HL-60 (cell line): ENCODE data around the gene ACVRL1.

Experiments used
- DNase-seq, 2 experiments: peaks; one replicate each; pipeline ENCODE4 v3.0.0-alpha.2; 2010 to 2020; ENCODE audit warnings: low read depth in 1 of 2, low spot score in 1 of 2
- H3K27ac ChIP-seq: fragments of 250-450 bp; sonication (Bioruptor Pico); replicated peaks from 2 replicates; pipeline ENCODE4 v1.5.1; 2020; ENCODE audit warnings: mild to moderate bottlenecking, moderate library complexity
- H3K27me3 ChIP-seq: fragments of 250-450 bp; sonication (Bioruptor Pico); 2 replicates; pipeline ENCODE4 v1.5.1; 2021; ENCODE audit warnings: mild to moderate bottlenecking, moderate library complexity; ENCODE audit not compliant: insufficient read depth, poor library complexity, severe bottlenecking
- H3K4me3 ChIP-seq: replicated peaks from 2 replicates; pipeline ENCODE4 v1.5.1; 2011; ENCODE audit warnings: mild to moderate bottlenecking, control low read depth, low read length; ENCODE audit not compliant: insufficient read depth
- CTCF ChIP-seq: IDR thresholded peaks from one replicate; pipeline ENCODE4 v1.5.1; 2011; ENCODE audit warnings: low read length, control low read depth, inconsistent platforms; ENCODE audit not compliant: insufficient read depth
- GABPA ChIP-seq: IDR thresholded peaks from 2 replicates; pipeline ENCODE4 v1.6.1; 2012; ENCODE audit warnings: low read depth
- POLR2AphosphoS5 ChIP-seq: IDR thresholded peaks from 2 replicates; pipeline ENCODE4 v1.6.1; 2012; ENCODE audit warnings: low read depth
- REST ChIP-seq: IDR thresholded peaks from 2 replicates; pipeline ENCODE4 v1.6.1; 2012; ENCODE audit warnings: low read depth; ENCODE audit not compliant: insufficient replicate concordance
- SPI1 ChIP-seq: IDR thresholded peaks from 2 replicates; pipeline ENCODE4 v1.6.1; 2012; ENCODE audit warnings: low read depth, mild to moderate bottlenecking, borderline replicate concordance

Gene ACVRL1

GRCh38 chr12:51960488-51960887, 53.2 kb downstream of the ACVRL1 start:
- no peaks in the 10 kb centered on the region for H3K27me3 ChIP-seq
- no peak overlapping the region for H3K4me3 ChIP-seq
- no peak for TF ChIP-seq REST
- TF ChIP-seq CTCF = no peak
- no peak for TF ChIP-seq SPI1
- TF ChIP-seq GABPA = no peak
- TF ChIP-seq POLR2AphosphoS5 = no peak
- no peak overlapping the region for H3K27ac ChIP-seq
- no peak for DNase-seq

- DNase-seq = no peak
- Histone ChIP-seq H3K27me3 (no peaks in the 10 kb centered on the region), H3K4me3 (no peak overlapping the region), H3K27ac (no peak overlapping the region)
- no peak for TF ChIP-seq CTCF
- TF ChIP-seq REST = no peak
- TF ChIP-seq POLR2AphosphoS5 = no peak
- no peak for TF ChIP-seq GABPA
- no peak for TF ChIP-seq SPI1
These were observed 53.6 kb downstream of the ACVRL1 start for GRCh38 chr12:51960890-51961289.

- H3K4me3 ChIP-seq = no peak overlapping the region
- no peaks in the 10 kb centered on the region for H3K27me3 ChIP-seq
- TF ChIP-seq POLR2AphosphoS5 = no peak
- TF ChIP-seq GABPA = no peak
- TF ChIP-seq SPI1 = no peak
- no peak for TF ChIP-seq CTCF
- TF ChIP-seq REST = no peak
- DNase-seq = no peak
- H3K27ac ChIP-seq = no peak overlapping the region
These were observed 54.5 kb downstream of the ACVRL1 start for GRCh38 chr12:51961834-51962233.
